Stimulated activated CD4-positive, alpha-beta T cell treated with anti-CD3 and anti-CD28 coated beads, Interleukin-15, amount 100 ng/mL, for 48 hours (primary cell): Measurements from ENCODE around the gene SMCHD1.
"Not testable (repeated sequence)": the region's sequence is repeated elsewhere in the genome, so short reads cannot be mapped to it uniquely, and the experiment has no call there.

Experiments
- DNase-seq, 2 donors: peaks; one replicate each; pipeline ENCODE4 v3.0.0-alpha.2; 2020; ENCODE audit warnings: low read depth in 2 of 2

The SMCHD1 gene

GRCh38 chr18:2818281-2818680 is 162.8 kb downstream of the SMCHD1 start:
- DNase-seq: no peak

- no peak for DNase-seq
These were observed 166.2 kb downstream of the SMCHD1 start for GRCh38 chr18:2821695-2822094.

- no peak for DNase-seq
These were observed 166.8 kb downstream of the SMCHD1 start for GRCh38 chr18:2822213-2822921.

GRCh38 chr18:2823202-2823601 is 167.7 kb downstream of the SMCHD1 start:
- DNase-seq: no peak

- no peak for DNase-seq
These were observed 168.4 kb downstream of the SMCHD1 start for GRCh38 chr18:2823966-2824365.

- DNase-seq: no peak
These were observed 169.3 kb downstream of the SMCHD1 start for GRCh38 chr18:2824865-2825264.

- DNase-seq: no peak
These were observed 170.2 kb downstream of the SMCHD1 start for GRCh38 chr18:2825613-2826175.

GRCh38 chr18:2826581-2826980 is 171.1 kb downstream of the SMCHD1 start:
- DNase-seq: no peak

- DNase-seq: no peak
These were observed 171.5 kb downstream of the SMCHD1 start for GRCh38 chr18:2827061-2827460.

GRCh38 chr18:2836118-2836517 is 180.6 kb downstream of the SMCHD1 start:
- not testable (repeated sequence) for DNase-seq

GRCh38 chr18:2837290-2837689 is 181.8 kb downstream of the SMCHD1 start:
- DNase-seq: not testable (repeated sequence)

- DNase-seq: no peak
These were observed 183.7 kb downstream of the SMCHD1 start for GRCh38 chr18:2839202-2839601.

GRCh38 chr18:2840521-2840920 is 185.0 kb downstream of the SMCHD1 start:
- DNase-seq: no peak

- DNase-seq: no peak
These were observed 187.6 kb downstream of the SMCHD1 start for GRCh38 chr18:2843146-2843545.

- no peak for DNase-seq
These were observed 189.6 kb downstream of the SMCHD1 start for GRCh38 chr18:2845172-2845571.

- DNase-seq: peak in 1 of 2 donors; percentile 18
These were observed 191.2 kb downstream of the SMCHD1 start, which contains the start of gene EMILIN2 for GRCh38 chr18:2846636-2847316. TSS of gene EMILIN2 (plus strand) at chr18:2847006. CDS start at chr18:2847189, 183 bp downstream.

- DNase-seq: peak in 1 of 2 donors; percentile 13
These were observed 192.1 kb downstream of the SMCHD1 start for GRCh38 chr18:2847317-2848246.

GRCh38 chr18:2848247-2849246 is 193.0 kb downstream of the SMCHD1 start:
- DNase-seq: no peak

GRCh38 chr18:2850816-2851215 is 195.3 kb downstream of the SMCHD1 start:
- DNase-seq: no peak

GRCh38 chr18:2851771-2852170 is 196.2 kb downstream of the SMCHD1 start:
- DNase-seq: no peak

- not testable (repeated sequence) for DNase-seq
These were observed 196.9 kb downstream of the SMCHD1 start for GRCh38 chr18:2852460-2852859.
